Caco-2 (cell line): Measurements from ENCODE around the gene DOLPP1. TPM values are rescaled to one million over a fixed set of nuclear protein-coding genes. Genes with fewer than 3 reads are reported as not detected.

Experiments used
- BruUV-seq: library from RNA; stranded (reverse); fragments of 400-500 nt; replicated peaks from 2 replicates; lab custom pipeline; 2021; lab: Mats Ljungman, UMichigan
- CTCF ChIA-PET: fragments of 300-600 bp; sonication (Branson Sonifier 250); formaldehyde crosslinking; loops from one replicate; lab custom pipeline; 2022; ENCODE audit warnings: antibody characterized with exemption; lab: Charles Lee
- POLR2A ChIA-PET: fragments of 300-600 bp; sonication (Branson Sonifier 250); formaldehyde crosslinking; loops from one replicate; lab custom pipeline; 2022; ENCODE audit warnings: antibody characterized with exemption; lab: Charles Lee
- DNase-seq, 2 experiments: peaks; one replicate each; pipeline versions ENCODE4 v3.0.0 to v3.0.0-alpha.2; 2020 to 2022
- H3K27me3 ChIP-seq: replicated peaks from 2 replicates; pipeline ENCODE4 v1.6.0; 2011; ENCODE audit warnings: low read length; ENCODE audit not compliant: control insufficient read depth, insufficient read depth
- H3K36me3 ChIP-seq: 2 replicates; pipeline ENCODE4 v1.5.1; 2011; ENCODE audit warnings: low read length; ENCODE audit not compliant: control insufficient read depth, insufficient read depth
- H3K4me1 ChIP-seq: fragments of 250-450 bp; sonication (Bioruptor Pico); 2 replicates; pipeline ENCODE4 v1.5.1; 2020; ENCODE audit warnings: mild to moderate bottlenecking
- H3K4me3 ChIP-seq: 2 replicates; pipeline ENCODE4 v1.5.1; 2011; ENCODE audit warnings: low read depth, mild to moderate bottlenecking, control low read depth, low read length
- H3K9me3 ChIP-seq: fragments of 250-450 bp; sonication (Bioruptor Pico); 2 replicates; pipeline ENCODE4 v1.5.1; 2020; ENCODE audit warnings: mild to moderate bottlenecking, moderate library complexity
- H3K27ac Mint-ChIP-seq: one replicate; pipeline ENCODE4 v1.8.0; 2022; ENCODE audit warnings: mixed read lengths; ENCODE audit not compliant: unreplicated experiment
- H3K27me3 Mint-ChIP-seq: one replicate; pipeline ENCODE4 v1.8.0; 2022; ENCODE audit warnings: mixed read lengths; ENCODE audit not compliant: insufficient read depth, unreplicated experiment
- H3K36me3 Mint-ChIP-seq: one replicate; pipeline ENCODE4 v1.8.0; 2022; ENCODE audit warnings: mild to moderate bottlenecking, mixed read lengths; ENCODE audit not compliant: insufficient read depth, unreplicated experiment
- H3K4me1 Mint-ChIP-seq: one replicate; pipeline ENCODE4 v1.8.0; 2022; ENCODE audit warnings: low read depth, mixed read lengths; ENCODE audit not compliant: unreplicated experiment
- H3K4me3 Mint-ChIP-seq: one replicate; pipeline ENCODE4 v1.8.0; 2022; ENCODE audit warnings: mild to moderate bottlenecking, moderate library complexity, mixed read lengths; ENCODE audit not compliant: unreplicated experiment
- H3K9me3 Mint-ChIP-seq: one replicate; pipeline ENCODE4 v1.8.0; 2022; ENCODE audit warnings: mixed read lengths; ENCODE audit not compliant: unreplicated experiment
- CTCF ChIP-seq, 2 experiments: fragments of 200-600 bp in 1 of 2; IDR thresholded peaks; 1 replicate in 1 of 2; 2 replicates in 1 of 2; pipeline versions ENCODE4 v1.5.1 to v1.8.0; 2011 to 2022; ENCODE audit warnings: antibody characterized with exemption in 1 of 2, control low read depth in 1 of 2, inconsistent platforms in 1 of 2, low read depth in 1 of 2, low read length in 1 of 2, mild to moderate bottlenecking in 1 of 2, moderate library complexity in 1 of 2; ENCODE audit not compliant: insufficient read depth in 1 of 2, severe bottlenecking in 1 of 2, unreplicated experiment in 1 of 2
- intact Hi-C: fragments of 100-400 bp; cut with micrococcal nuclease; formaldehyde crosslinking; loops from one replicate; pipeline ENCODE4 v1.10.0; 2022; ENCODE audit not compliant: unreplicated experiment
- total RNA-seq: library from RNA; stranded (reverse); gene quantifications from 2 replicates; pipeline ENCODE4 v1.2.3, GENCODE V29; 2022

The DOLPP1 gene
- total RNA-seq, 1 experiment from 2014 or later = 45.1 TPM

- H3K4me1 Mint-ChIP-seq = peaks cover 17% of the 10 kb centered on the region
- peaks cover 30% of the 10 kb centered on the region for H3K36me3 Mint-ChIP-seq
- H3K27ac Mint-ChIP-seq = no peak overlapping the region
- no peak for TF ChIP-seq CTCF (IDR thresholded peaks at IDR 0.05; ENCODE audit: insufficient read depth in 1 of 2, low read depth in 1 of 2, low read length in 1 of 2, severe bottlenecking in 1 of 2, unreplicated experiment in 1 of 2)
- no peak for DNase-seq
- BruUV-seq = no TSS peak
- intact Hi-C loops = loop anchor here (2.0 kb wide), 1 partner anchor 473 kb away; no protein-coding TSS in a partner anchor
- POLR2A ChIA-PET = no interaction called here
- H3K27me3 Mint-ChIP-seq = no peaks in the 10 kb centered on the region
- Histone ChIP-seq H3K36me3 (peaks cover 3% of the 10 kb centered on the region), H3K4me3 (no peak overlapping the region), H3K27me3 (no peaks in the 10 kb centered on the region), H3K9me3 (no peaks in the 10 kb centered on the region), H3K4me1 (peaks cover 34% of the 10 kb centered on the region)
- no peak overlapping the region for H3K4me3 Mint-ChIP-seq
- CTCF ChIA-PET = interaction anchor here (1.5 kb wide), 1 partner anchor 36 kb away, joined by 6 read pairs; no protein-coding TSS in a partner anchor
- H3K9me3 Mint-ChIP-seq = no peaks in the 10 kb centered on the region
Measured at GRCh38 chr9:129138144-129138462, 57.2 kb downstream of the DOLPP1 start.

GRCh38 chr9:129138476-129139232 lies 57.7 kb downstream of the DOLPP1 start:
- no TSS peak for BruUV-seq
- Mint-ChIP-seq H3K27ac (peak overlapping the region; percentile 95), H3K36me3 (peaks cover 34% of the 10 kb centered on the region), H3K27me3 (no peaks in the 10 kb centered on the region), H3K4me1 (peaks cover 23% of the 10 kb centered on the region), H3K9me3 (no peaks in the 10 kb centered on the region), H3K4me3 (peak overlapping the region; percentile 64)
- DNase-seq = no peak
- POLR2A ChIA-PET = interaction anchor here (0.8 to 0.9 kb wide), 2 partner anchors 39 to 358 kb away, joined by 3 read pairs; partner anchors contain the start of gene IER5L
- Histone ChIP-seq H3K36me3 (peaks cover 3% of the 10 kb centered on the region), H3K9me3 (no peaks in the 10 kb centered on the region), H3K27me3 (no peaks in the 10 kb centered on the region), H3K4me3 (no peak overlapping the region), H3K4me1 (peaks cover 39% of the 10 kb centered on the region)
- intact Hi-C loops = loop anchor here (1.0 to 2.0 kb wide), 2 partner anchors 37 to 472 kb away; no protein-coding TSS in a partner anchor
- no peak for TF ChIP-seq CTCF (IDR thresholded peaks at IDR 0.05; ENCODE audit: insufficient read depth in 1 of 2, low read depth in 1 of 2, low read length in 1 of 2, severe bottlenecking in 1 of 2, unreplicated experiment in 1 of 2)
- CTCF ChIA-PET = interaction anchor here (0.6 to 2.6 kb wide), 13 partner anchors 9 to 634 kb away, joined by 3 to 8 read pairs (median 4); partner anchors contain the start of gene IER5L

GRCh38 chr9:129139233-129139992 lies 58.5 kb downstream of the DOLPP1 start:
- POLR2A ChIA-PET = interaction anchor here (0.6 to 0.9 kb wide), 4 partner anchors 39 to 1176 kb away, joined by 3 read pairs; partner anchors contain the start of gene IER5L
- intact Hi-C loops = loop anchor here (1.0 to 2.0 kb wide), 2 partner anchors 36 to 471 kb away; no protein-coding TSS in a partner anchor
- H3K4me3 Mint-ChIP-seq = peak overlapping the region; percentile 64
- peak overlapping the region; percentile 95 for H3K27ac Mint-ChIP-seq
- BruUV-seq = no TSS peak
- peak; percentile 81 to 91 for TF ChIP-seq CTCF (IDR thresholded peaks at IDR 0.05; ENCODE audit: insufficient read depth in 1 of 2, low read depth in 1 of 2, low read length in 1 of 2, severe bottlenecking in 1 of 2, unreplicated experiment in 1 of 2)
- CTCF ChIA-PET = interaction anchor here (0.6 to 2.6 kb wide), 16 partner anchors 8 to 643 kb away, joined by 3 to 8 read pairs (median 4); partner anchors contain the start of gene IER5L
- Histone ChIP-seq H3K4me1 (peaks cover 46% of the 10 kb centered on the region), H3K36me3 (peaks cover 5% of the 10 kb centered on the region), H3K27me3 (no peaks in the 10 kb centered on the region), H3K9me3 (no peaks in the 10 kb centered on the region), H3K4me3 (no peak overlapping the region)
- H3K9me3 Mint-ChIP-seq = no peaks in the 10 kb centered on the region
- no peaks in the 10 kb centered on the region for H3K27me3 Mint-ChIP-seq
- H3K4me1 Mint-ChIP-seq = peaks cover 29% of the 10 kb centered on the region
- DNase-seq = peak; percentile 78 to 80
- peaks cover 40% of the 10 kb centered on the region for H3K36me3 Mint-ChIP-seq
